Hematopoietic multipotent progenitor cell treated with erythropoietin and hydrocortisone succinate and interleukin-3 and kit ligand, for 4 days (in vitro differentiated cells): Measurements from ENCODE around the gene ARL16.

Experiments used
- DNase-seq: peaks from one replicate; pipeline ENCODE4 v3.0.0-alpha.2; 2015

The ARL16 gene

DNA sequence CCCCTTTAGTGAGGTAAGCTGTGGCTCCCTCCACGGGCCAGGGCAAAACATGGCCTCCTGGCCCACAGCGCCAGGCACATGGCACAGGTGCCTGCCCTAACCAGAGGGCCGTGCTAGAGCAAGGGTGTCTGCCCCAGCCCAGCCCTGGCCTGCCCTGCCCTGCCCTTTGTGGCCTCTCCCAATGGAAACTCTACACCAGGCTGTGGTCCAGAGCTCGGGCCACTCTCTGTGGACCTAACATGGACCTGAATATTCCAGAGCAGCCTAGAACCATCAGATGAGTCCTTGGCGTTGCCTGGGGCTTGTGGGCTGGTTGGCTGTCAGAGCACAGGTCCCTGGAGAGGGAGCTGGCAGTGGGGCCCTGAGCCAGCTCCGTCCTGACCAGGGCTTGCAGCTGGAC is 11.6 kb upstream of the ARL16 start:
- no peak for DNase-seq

DNA sequence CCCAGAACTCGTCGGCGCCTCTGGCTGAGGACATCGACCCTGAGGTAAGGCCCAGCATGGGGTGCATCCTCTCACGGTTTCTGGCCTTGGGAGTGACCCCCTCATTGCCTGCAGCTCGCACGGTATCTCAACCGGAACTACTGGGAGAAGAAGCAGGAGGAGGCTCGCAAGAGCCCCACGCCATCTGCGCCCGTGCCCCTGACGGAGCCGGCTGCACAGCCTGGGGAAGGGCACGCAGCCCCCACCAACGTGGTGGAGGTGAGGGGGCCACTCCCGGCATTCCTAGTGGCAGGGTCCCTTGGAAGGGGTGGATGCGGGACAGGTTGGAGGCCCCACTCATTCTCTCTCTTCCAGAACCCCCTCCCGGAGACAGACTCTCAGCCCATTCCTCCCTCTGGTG is 11.2 kb upstream of the ARL16 start:
- DNase-seq: no peak

DNA sequence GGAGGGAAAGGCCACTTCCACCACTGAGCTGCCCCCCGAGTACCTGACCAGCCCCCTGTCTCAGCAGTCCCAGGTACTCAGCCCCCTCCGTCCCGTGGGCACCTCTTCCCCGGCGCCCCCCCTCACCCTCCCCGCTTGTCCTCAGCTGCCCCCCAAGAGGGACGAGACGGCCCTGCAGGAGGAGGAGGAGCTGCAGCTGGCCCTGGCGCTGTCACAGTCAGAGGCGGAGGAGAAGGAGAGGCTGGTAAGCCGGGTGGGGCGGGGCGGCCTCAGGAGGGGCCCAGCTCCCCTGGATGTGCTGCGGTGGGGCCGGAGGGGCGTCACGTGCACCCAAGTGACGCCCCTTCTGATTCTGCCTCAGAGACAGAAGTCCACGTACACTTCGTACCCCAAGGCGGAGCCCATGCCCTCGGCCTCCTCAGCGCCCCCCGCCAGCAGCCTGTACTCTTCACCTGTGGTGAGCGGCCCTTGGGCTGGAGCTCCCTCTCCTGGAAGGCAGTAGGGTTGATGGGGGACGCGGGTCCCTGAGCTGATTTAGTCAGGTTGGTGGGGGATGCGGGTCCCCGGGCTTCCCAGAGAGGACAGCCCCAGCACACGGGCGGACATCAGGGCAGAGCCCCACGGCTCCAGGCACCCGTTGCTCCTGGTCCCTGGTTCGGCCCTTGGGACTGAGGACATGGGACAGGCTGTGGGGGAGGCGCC is 10.1 kb upstream of the ARL16 start:
- DNase-seq: peak; percentile 37

DNA sequence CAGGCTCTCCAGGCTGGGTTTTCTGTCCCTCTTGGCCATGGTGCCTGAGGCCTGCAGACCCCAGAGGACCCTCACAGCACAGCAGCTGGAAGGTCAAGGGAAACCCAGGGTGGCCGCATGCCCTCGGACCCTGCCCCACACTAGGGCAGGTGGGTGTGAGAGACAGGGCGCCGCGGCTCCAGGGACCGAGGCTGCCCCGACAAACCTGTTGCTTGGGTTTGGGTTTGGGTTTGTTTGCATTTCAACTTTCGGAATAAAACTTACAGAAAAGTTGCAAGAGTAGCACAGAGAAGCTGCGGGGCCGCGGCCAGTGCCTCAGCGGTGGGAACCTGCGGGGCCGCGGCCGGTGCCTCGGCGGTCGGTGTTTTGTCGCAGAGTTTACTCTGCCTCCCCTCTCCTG is 8.0 kb upstream of the ARL16 start:
- DNase-seq: no peak

DNA sequence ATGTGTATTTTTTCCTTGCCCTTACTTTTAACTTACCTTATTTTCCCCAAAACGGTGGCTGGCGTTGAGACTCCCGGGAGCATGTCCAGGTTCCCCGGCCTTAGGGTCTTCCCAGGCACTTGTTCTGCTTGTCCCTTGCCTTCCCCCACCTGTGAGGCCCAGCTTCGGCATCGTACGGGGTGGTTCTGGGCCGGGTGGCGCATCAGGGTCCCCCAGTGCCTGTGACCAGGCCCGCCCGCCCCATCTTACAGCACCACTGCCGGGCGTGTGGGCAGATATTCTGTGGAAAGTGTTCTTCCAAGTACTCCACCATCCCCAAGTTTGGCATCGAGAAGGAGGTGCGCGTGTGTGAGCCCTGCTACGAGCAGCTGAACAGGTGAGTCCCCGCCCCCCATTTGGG is 7.6 kb upstream of the ARL16 start:
- no peak for DNase-seq

DNA sequence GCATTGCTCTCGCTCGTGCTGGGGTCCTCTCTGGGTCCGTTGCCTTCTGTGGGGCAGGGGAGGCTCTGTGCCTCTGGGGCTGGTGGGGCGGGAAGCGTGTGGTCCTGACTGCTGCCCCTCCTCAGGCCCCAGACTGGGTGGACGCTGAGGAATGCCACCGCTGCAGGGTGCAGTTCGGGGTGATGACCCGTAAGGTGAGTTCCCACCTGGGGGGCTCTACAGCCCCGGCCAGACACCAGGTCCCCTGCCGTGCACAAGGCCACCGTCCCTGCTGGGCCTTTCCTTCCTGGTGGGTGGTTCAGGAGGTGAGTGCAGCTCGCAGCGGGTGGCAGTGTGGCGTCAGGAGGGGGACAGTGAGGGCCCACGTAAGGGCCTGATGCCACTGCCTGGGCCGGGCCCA is 7.0 kb upstream of the ARL16 start:
- no peak for DNase-seq

DNA sequence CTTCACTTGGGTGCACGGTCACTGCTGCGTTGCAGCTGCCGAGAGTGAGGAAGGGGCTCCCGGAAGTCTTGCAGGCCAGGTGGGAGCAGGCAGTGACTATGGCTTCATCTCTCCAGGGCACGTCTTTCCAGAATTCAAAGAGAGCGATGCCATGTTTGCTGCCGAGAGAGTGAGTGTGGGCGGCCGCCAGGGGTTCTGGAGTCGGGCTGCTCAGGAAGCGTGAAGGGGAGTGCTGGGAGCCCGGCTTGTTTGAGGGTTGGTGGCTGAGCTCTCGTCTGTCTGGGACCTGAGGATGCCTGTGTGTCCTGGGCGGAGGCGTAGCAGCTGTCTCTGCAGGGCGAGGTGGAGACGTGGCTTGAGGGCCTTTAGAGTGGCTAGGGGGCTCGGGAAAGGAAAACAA is 6.5 kb upstream of the ARL16 start:
- no peak for DNase-seq

DNA sequence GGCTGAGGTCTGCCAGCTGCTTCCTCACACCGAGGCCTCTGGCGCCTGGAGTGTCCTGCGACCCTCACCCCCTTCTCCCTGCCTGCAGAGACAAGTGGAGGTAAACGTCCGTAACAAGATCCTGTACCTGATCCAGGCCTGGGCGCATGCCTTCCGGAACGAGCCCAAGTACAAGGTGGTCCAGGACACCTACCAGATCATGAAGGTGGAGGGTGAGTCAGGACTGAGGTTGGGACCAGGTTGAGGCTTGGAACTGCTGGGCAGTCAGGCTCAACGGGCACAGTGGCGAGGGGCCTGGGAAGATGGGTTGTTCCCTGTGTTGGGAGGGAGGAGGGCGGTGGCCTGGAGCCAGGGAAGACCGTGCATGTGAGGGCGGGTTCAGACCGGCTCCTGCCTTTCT is 5.0 kb upstream of the ARL16 start:
- no peak for DNase-seq

DNA sequence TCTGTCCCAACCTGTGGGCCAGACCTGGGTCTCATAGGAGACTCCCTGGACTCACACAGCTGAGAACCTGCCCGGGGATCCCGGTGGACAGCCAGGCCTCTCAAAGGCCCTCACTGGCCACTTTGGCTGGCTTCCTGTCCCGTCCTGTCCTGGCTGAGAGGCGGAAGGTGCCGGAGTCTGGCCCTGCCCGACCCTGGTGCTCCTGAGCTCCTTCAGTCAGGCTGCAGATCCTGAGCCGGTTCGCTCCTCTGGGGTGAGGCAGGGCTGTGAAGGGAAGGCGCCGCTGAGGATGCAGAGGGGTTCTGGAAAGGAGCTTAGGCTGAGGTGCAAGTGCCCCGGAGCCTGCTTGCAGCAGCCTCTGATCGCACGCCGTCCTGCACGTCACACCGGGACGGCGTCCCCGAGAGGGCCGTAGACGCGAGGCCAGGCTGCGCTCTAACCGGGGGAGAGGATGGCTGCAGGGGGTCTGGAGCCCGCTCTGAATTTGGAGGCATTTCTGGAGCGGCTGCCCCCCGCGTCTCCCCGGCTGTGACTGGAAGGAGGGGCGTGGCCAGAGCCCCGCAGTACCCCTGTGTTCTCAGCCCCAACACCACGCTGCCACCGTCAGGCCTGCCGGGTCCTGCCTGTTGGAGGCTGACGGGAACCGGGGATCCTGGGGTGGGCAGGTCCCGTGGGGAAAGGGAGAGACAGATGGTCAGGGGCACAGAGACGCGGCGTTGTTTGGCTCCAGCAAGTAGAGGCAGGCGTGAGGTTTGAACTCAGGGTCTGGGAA is 4.4 kb upstream of the ARL16 start:
- DNase-seq: no peak

DNA sequence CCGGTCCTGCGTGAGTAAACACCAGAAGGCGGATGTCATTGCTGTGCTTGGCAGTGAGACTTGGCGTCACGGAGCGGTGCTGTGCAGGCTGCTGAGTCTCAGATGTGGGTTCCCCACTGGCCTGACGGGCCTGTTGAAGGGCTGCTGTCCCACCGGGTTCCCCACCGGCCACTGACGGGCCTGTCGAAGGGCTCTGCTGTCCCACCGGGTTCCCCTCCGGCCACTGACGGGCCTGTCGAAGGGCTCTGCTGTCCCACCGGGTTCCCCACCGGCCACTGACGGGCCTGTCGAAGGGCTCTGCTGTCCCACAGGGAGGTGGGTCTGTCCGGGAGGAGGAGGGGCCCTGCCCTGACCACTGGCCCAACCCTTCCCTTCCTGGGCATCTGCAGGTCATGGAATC is 3.0 kb upstream of the ARL16 start:
- DNase-seq: no peak

DNA sequence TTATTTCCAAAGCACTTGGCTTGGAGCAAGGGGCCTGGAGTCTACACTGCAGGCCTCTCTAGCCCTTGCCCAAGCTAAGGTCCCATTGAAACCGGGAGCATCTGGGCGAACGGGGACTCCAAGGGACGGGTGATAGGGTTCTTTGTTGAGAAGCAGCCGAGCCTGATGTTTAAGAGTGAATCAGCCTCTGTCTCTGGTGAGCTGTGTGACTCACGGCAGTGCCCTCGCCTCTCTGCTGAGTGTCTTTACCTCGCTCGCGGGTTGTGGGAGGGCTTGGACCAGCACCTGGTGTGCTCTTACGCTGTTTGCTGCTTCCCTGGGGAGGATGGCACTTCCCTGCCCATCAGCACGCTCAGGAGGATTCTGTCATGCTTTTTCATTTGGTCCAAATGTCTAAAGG is 1.5 kb upstream of the ARL16 start:
- DNase-seq: no peak

DNA sequence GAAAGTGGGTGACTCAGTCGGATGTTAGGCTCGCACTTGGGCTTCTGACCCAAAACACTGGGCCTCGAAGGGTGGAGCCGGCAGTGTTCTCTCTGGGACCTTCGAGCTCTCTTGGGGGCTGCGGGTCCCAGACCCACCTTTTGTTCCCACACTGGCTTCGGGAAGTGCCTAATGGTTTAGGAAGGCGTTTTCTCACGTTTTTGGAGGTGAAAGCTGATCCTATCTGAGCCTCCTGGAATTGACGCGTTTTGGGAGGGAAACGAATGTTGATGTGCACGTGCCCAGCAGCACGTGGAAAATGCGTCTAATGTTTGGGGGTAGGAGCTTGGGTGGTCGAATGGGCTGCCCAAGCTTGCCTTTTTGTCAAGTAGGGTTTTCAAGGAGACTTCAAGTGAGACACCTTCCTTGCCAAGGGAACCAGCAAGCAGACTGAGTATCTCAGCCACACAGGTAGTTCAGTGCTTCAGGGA is 880 bp upstream of the ARL16 start:
- peak; percentile 51 for DNase-seq

DNA sequence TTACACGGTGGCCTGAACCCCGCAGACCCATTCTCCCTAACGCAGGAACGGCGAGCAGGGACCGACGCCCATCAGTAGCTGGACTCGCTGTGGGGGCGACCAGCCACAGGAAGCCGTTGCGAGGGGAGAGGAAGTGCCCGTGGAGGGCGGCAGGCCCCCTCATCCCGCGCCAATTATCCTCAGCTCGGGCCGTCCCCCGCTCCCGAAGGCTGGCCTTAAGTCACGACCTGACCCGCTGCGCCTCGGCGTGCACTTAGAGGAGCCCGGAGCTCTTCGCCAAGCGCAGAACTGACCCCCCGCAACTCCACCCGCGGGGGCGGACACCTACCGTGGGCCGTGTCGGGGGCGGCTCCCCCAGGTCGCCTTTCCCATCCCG is 401 bp downstream of the ARL16 start:
- peak; percentile 55 for DNase-seq

DNA sequence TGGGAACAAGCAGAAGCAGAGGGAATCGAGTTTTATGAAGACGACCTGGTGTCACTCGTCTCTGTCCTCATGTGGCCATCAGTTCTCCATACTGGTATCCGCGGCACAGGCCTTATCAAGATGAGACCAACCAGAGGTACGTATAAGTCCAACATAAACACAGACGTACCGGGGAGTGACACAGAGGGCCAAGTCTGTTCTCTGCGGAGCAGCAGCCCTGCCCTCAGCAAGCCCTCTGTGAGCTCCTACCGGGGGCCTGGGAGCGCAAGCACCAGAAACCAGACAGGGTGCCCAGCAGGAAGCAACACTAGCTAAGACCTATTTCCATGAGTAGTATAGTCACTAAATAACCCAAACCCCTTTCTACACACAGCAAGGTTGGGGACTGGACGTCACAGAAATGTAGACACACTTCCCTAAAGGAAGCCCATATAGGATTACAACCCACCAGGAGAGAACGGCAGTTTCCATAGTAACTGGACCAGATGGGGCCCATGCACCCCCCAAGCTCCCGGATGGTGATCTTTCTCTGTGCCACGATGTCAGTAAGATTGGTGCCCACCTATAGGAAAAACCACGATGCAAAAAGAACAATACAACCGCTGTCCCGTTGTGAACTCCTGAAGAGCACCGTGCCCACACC is 911 bp downstream of the ARL16 start:
- DNase-seq: peak; percentile 26

DNA sequence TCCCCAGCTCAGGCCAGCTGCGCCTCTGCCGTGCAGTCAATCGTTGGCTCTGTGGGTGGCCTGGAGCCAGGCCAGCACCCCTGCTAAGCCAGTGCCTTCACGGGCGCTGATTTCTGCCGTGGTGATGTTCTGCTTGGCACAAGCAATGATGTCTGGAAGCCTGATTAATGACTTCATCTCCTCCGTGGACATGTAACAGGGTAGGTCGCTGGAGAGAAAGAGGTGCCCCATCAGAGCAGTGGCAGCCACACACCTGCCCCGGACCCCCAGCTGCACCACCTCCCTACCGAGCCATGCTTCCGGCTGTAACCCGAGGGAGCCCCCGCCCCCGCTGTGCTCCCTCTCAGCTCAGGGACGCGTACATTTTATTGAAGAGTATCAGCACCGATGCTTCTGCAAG is 1.9 kb downstream of the ARL16 start:
- DNase-seq: no peak

DNA sequence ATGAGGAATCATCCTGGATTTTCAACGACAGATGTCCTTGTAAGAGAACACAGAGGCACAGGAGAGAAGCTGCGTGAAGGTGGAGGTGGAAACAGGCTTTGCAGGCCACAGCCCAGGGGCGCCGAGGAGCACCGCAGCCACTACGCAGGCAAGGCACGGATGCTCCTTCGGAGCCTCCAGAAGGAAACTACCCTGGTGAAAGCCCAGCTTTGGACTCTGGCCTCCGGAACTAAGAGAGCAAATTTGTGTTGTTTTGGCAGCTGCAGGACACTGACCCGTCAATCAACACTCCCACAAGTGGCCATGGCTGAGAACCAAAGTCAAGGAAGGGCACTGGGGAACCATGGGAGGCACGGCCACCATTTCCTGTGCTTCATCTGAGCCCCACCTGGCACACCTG is 3.4 kb downstream of the ARL16 start:
- DNase-seq: no peak

DNA sequence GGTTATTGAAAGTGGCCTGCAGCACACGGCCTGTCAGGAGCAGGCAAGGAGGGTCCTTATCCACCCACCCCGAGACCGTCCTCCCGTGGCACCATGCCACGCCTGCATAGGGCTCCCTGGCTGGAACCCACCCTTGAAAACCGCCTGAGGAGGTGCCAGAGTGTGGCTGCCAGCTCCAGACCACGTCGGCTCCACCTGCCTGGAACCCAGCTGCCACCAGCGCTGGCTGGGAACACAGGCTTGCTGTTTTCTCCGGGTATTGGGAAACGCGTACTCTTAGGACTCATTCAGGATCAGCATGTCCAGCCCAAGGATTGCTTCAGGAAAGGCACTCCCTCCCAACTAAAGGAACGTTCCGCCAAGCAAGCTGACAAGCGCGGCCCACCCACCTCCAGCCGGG is 6.7 kb downstream of the ARL16 start:
- DNase-seq: no peak

DNA sequence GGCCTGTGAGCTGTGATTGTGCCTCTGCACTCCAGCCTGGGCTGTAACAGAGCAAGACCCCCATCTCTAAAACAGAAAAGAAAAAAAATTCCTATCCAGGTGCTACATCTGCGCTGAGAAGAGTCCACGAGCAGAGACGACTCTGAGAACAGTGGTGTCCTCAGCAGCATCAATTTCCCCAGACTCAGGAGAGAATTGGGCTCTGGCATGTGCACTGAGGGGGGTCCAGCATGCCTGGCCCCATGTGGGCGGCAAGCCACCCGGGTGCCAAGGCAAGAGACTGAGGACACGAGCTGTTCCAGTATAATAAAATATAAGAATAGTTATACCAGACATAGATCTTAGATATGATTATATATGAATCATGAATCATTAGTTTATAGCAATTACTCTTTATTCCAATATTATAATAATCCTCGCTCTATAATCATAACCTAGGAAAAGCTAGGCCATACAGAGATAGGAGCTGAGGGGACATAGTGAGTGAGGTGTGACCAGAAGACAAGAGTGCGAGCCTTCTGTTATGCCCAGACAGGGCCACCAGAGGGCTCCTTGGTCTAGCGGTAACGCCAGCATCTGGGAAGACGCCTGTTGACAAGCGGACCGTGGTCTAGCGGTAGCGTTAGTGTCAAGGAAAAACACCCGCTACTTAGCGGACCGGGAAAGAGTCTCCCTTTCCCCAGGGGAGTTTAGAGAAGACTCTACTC is 7.9 kb downstream of the ARL16 start:
- DNase-seq: peak; percentile 55

DNA sequence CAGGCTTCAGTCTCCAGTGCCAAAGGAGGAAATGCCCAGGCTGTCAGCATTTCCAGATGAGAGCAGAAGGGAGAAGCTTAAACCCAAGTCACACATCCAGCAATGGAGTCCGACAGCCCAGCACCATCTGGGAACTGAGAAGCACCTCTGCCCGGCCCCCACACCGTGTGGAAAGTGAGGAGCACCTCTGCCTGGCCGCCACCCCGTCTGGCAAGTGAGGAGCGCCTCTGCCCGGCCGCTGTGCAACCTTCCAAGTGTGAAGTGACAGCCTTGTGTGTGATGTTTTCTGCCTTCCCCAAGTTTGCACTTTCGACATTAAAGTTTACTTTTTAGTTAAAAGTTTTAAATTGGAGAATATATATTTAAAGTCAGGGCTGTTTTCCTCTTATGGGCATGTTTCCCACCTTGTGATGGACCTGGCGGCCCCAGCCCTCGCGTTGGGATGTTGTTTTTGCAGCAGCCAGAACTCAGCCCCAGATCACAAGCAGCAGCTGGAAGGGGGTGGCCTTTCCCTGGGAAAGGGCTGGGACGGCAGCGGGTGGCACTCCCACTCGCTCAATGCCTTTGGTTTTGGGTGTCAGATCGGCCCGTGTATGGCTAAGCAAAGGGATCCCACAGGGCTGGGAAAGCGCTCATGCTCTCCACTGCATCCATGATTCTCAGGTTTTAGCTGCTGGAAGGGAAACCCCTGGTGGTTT is 9.9 kb downstream of the ARL16 start:
- DNase-seq: no peak

DNA sequence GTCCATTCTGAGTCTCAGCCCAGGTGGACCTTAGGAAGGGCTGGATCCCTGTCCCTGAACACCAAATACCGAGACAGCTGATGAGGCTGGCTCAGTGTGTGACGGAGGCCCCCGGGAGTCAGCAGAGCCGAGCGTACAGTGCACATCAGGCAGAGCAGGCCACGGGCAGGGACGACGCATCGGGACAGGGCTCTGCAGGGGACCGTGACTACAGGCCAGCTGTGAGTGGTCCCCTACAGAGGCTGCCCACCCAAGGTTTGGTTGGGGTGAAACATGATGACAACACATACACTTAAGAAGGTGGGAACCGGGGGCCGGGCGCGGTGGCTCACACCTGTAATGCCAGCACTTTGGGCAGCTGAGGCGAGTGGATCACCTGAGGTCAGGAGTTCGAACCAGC is 10.6 kb downstream of the ARL16 start:
- DNase-seq: no peak

DNA sequence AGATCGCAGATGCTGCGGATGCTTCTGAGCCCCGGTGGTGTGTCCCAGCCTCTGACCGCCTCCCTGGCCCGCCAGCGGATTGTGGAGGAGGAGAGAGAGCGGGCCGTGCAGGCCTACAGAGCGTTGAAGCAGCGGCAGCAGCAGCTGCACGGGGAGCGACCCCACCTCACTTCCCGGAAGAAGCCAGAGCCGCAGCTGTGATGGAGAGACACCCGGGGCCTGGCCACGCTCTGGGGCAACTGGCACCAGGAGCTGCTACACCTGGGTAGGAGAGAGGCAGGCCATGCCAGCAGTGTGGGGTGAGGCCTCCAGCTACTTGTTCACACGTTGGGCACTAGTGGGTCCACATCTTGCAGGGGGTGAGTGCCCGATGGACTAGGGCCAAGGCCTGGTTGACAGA is 11.1 kb downstream of the ARL16 start:
- no peak for DNase-seq

DNA sequence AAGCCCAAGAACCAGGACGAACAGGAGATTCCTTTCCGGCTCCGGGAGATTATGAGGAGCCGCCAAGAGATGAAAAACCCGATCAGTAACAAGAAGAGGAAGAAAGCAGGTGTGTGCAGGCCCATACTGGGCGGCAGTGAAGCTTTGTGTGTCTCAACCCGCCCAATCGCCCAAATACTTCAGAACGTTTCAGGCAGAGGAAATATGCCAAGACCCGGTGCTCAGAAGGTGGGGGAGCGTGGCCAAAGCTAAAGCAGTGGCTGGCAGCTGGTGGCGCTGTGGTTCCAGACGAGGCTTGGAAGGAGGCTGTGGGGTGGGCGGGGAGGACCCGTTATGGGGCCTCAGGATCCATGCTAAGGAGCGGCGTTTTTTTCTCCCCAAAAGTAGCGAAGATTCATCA is 15.8 kb downstream of the ARL16 start:
- DNase-seq: peak; percentile 66
